Activated T-cell treated with anti-CD3 and anti-CD28 coated beads, Interleukin-2, amount 50 U/mL, for 24 hours (primary cell): ENCODE data around the gene NELL1.

Experiments
- DNase-seq: peaks from one replicate; pipeline ENCODE4 v3.0.0-alpha.2; 2020
- H3K27ac Mint-ChIP-seq: 2 replicates; pipeline ENCODE4 v1.8.0; 2020; ENCODE audit warnings: mild to moderate bottlenecking, mixed read lengths
- H3K27me3 Mint-ChIP-seq: 2 replicates; pipeline ENCODE4 v1.8.0; 2020; ENCODE audit warnings: mixed read lengths
- H3K36me3 Mint-ChIP-seq: 2 replicates; pipeline ENCODE4 v1.8.0; 2020; ENCODE audit warnings: low read depth, mixed read lengths
- H3K4me1 Mint-ChIP-seq: 2 replicates; pipeline ENCODE4 v1.8.0; 2020; ENCODE audit warnings: low read depth, mixed read lengths
- H3K4me3 Mint-ChIP-seq: 2 replicates; pipeline ENCODE4 v1.8.0; 2020; ENCODE audit warnings: mild to moderate bottlenecking, moderate library complexity, mixed read lengths
- H3K9me3 Mint-ChIP-seq: 2 replicates; pipeline ENCODE4 v1.8.0; 2020; ENCODE audit warnings: mixed read lengths

The NELL1 gene

DNA sequence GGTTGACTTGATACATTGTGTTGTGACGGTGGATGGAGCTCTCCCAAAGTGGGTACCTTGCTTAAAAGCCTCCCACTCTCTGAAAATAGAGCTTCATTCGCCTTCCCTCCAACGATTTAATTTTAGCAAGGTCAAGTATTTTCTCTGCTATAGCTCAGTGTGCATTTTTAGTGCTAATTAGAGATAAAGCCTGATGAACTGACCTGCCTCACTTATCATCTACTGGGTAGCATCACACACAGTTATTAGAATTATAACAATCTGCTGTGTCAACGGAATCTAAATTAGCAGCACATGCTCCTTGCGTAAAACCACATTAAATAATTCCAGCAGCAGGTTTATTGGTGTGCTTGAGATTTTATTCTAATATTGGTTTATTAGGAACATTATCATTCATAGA lies 701.7 kb downstream of the NELL1 start:
- no peaks in the 10 kb centered on the region for H3K27me3 Mint-ChIP-seq

GRCh38 chr11:21372672-21373071 lies 703.3 kb downstream of the NELL1 start:
- no peak for DNase-seq
- no peak overlapping the region for H3K4me3 Mint-ChIP-seq
- no peak overlapping the region for H3K27ac Mint-ChIP-seq
- H3K9me3 Mint-ChIP-seq: peaks cover 14% of the 10 kb centered on the region
- H3K36me3 Mint-ChIP-seq: no peaks in the 10 kb centered on the region
- no peaks in the 10 kb centered on the region for H3K27me3 Mint-ChIP-seq
- H3K4me1 Mint-ChIP-seq: no peaks in the 10 kb centered on the region

More for the DNA sequence above, 701.7 kb downstream of the NELL1 start:
- H3K27ac Mint-ChIP-seq: no peak overlapping the region
- H3K9me3 Mint-ChIP-seq: peaks cover 10% of the 10 kb centered on the region
- DNase-seq: no peak
- no peaks in the 10 kb centered on the region for H3K36me3 Mint-ChIP-seq
- H3K4me1 Mint-ChIP-seq: no peaks in the 10 kb centered on the region
- H3K4me3 Mint-ChIP-seq: no peak overlapping the region

- H3K9me3 Mint-ChIP-seq: peaks cover 14% of the 10 kb centered on the region
- H3K27me3 Mint-ChIP-seq: no peaks in the 10 kb centered on the region
- H3K4me1 Mint-ChIP-seq: no peaks in the 10 kb centered on the region
- no peaks in the 10 kb centered on the region for H3K36me3 Mint-ChIP-seq
- DNase-seq: no peak
- no peak overlapping the region for H3K4me3 Mint-ChIP-seq
- no peak overlapping the region for H3K27ac Mint-ChIP-seq
Measured at GRCh38 chr11:21374376-21374775, 705.0 kb downstream of the NELL1 start.

- Mint-ChIP-seq H3K4me1 (no peaks in the 10 kb centered on the region), H3K36me3 (no peaks in the 10 kb centered on the region), H3K27ac (no peak overlapping the region), H3K4me3 (no peak overlapping the region), H3K27me3 (no peaks in the 10 kb centered on the region), H3K9me3 (peaks cover 17% of the 10 kb centered on the region)
- no peak for DNase-seq
Measured at GRCh38 chr11:21385669-21386440, 716.5 kb downstream of the NELL1 start.

- no peak overlapping the region for H3K4me3 Mint-ChIP-seq
- no peaks in the 10 kb centered on the region for H3K4me1 Mint-ChIP-seq
- no peak overlapping the region for H3K27ac Mint-ChIP-seq
- H3K36me3 Mint-ChIP-seq: no peaks in the 10 kb centered on the region
- DNase-seq: no peak
- peaks cover 13% of the 10 kb centered on the region for H3K9me3 Mint-ChIP-seq
- no peaks in the 10 kb centered on the region for H3K27me3 Mint-ChIP-seq
Measured at GRCh38 chr11:21390430-21390829, 721.0 kb downstream of the NELL1 start.

- H3K4me1 Mint-ChIP-seq: no peaks in the 10 kb centered on the region
- H3K4me3 Mint-ChIP-seq: no peak overlapping the region
- no peak overlapping the region for H3K27ac Mint-ChIP-seq
- H3K9me3 Mint-ChIP-seq: peaks cover 9% of the 10 kb centered on the region
- no peaks in the 10 kb centered on the region for H3K36me3 Mint-ChIP-seq
- no peak for DNase-seq
- H3K27me3 Mint-ChIP-seq: no peaks in the 10 kb centered on the region
Measured at GRCh38 chr11:21396342-21397008, 727.1 kb downstream of the NELL1 start.

- no peak overlapping the region for H3K4me3 Mint-ChIP-seq
- H3K27me3 Mint-ChIP-seq: no peaks in the 10 kb centered on the region
- no peak overlapping the region for H3K27ac Mint-ChIP-seq
- peaks cover 13% of the 10 kb centered on the region for H3K9me3 Mint-ChIP-seq
- H3K4me1 Mint-ChIP-seq: no peaks in the 10 kb centered on the region
- DNase-seq: no peak
- H3K36me3 Mint-ChIP-seq: no peaks in the 10 kb centered on the region
Measured at GRCh38 chr11:21398195-21398594, 728.8 kb downstream of the NELL1 start.

GRCh38 chr11:21401496-21401895 lies 732.1 kb downstream of the NELL1 start:
- no peak for DNase-seq
- H3K36me3 Mint-ChIP-seq: no peaks in the 10 kb centered on the region
- no peaks in the 10 kb centered on the region for H3K27me3 Mint-ChIP-seq
- H3K4me1 Mint-ChIP-seq: no peaks in the 10 kb centered on the region
- peaks cover 13% of the 10 kb centered on the region for H3K9me3 Mint-ChIP-seq
- no peak overlapping the region for H3K27ac Mint-ChIP-seq
- no peak overlapping the region for H3K4me3 Mint-ChIP-seq

DNA sequence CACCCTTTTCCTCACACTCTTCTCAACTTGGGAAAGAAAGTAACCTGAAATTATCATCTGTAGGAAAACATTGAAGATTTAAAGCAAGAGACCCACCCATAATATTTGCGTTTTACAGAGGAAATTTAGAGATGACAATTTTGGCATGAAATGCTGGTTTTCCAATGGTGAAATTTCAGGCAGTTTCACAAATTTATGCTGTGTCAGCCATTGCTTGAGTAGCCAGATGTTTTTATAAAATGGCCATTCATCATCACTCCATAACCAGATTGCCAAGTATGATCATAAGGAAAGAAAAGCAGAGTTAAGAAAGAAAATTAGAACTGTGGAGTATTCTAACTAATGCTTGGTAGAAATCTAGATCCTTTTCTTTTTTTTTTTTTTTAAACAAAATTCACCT lies 732.9 kb downstream of the NELL1 start:
- H3K9me3 Mint-ChIP-seq: peaks cover 13% of the 10 kb centered on the region
- no peaks in the 10 kb centered on the region for H3K36me3 Mint-ChIP-seq
- no peak overlapping the region for H3K27ac Mint-ChIP-seq
- no peaks in the 10 kb centered on the region for H3K27me3 Mint-ChIP-seq
- no peak for DNase-seq
- H3K4me1 Mint-ChIP-seq: no peaks in the 10 kb centered on the region
- no peak overlapping the region for H3K4me3 Mint-ChIP-seq

DNA sequence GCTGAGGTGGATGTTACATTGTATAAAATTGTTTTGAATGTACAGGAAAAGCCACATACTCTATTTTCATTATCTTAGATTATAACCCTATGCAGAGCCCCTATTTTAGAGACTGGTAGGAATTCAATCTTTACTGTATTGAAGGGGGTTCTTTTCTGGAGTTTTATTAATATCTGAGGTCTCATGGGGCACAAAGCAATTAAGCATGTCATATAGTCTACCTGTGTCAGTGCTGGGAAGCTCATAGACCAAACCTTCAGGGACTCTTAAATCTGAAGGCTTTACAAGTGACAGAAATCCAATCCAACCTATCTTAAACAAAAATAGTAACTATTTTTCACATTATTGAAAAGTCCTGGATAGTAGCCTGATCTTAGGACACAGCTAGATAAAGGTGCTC lies 733.7 kb downstream of the NELL1 start:
- no peak overlapping the region for H3K27ac Mint-ChIP-seq
- no peaks in the 10 kb centered on the region for H3K36me3 Mint-ChIP-seq
- H3K27me3 Mint-ChIP-seq: no peaks in the 10 kb centered on the region
- H3K9me3 Mint-ChIP-seq: peaks cover 13% of the 10 kb centered on the region
- no peak overlapping the region for H3K4me3 Mint-ChIP-seq
- no peak for DNase-seq
- H3K4me1 Mint-ChIP-seq: no peaks in the 10 kb centered on the region

- DNase-seq: no peak
- Mint-ChIP-seq H3K27ac (no peak overlapping the region), H3K36me3 (no peaks in the 10 kb centered on the region), H3K27me3 (no peaks in the 10 kb centered on the region), H3K9me3 (peaks cover 13% of the 10 kb centered on the region), H3K4me1 (no peaks in the 10 kb centered on the region), H3K4me3 (no peak overlapping the region)
Measured at GRCh38 chr11:21405422-21405821, 736.0 kb downstream of the NELL1 start.

GRCh38 chr11:21410513-21410912 lies 741.1 kb downstream of the NELL1 start:
- Mint-ChIP-seq H3K27me3 (no peaks in the 10 kb centered on the region), H3K9me3 (peaks cover 11% of the 10 kb centered on the region), H3K27ac (no peak overlapping the region), H3K4me1 (no peaks in the 10 kb centered on the region), H3K36me3 (no peaks in the 10 kb centered on the region), H3K4me3 (no peak overlapping the region)
- no peak for DNase-seq

- no peaks in the 10 kb centered on the region for H3K4me1 Mint-ChIP-seq
- DNase-seq: no peak
- H3K4me3 Mint-ChIP-seq: no peak overlapping the region
- no peak overlapping the region for H3K27ac Mint-ChIP-seq
- no peaks in the 10 kb centered on the region for H3K27me3 Mint-ChIP-seq
- H3K36me3 Mint-ChIP-seq: no peaks in the 10 kb centered on the region
- peaks cover 11% of the 10 kb centered on the region for H3K9me3 Mint-ChIP-seq
Measured at GRCh38 chr11:21411104-21411503, 741.7 kb downstream of the NELL1 start.

DNA sequence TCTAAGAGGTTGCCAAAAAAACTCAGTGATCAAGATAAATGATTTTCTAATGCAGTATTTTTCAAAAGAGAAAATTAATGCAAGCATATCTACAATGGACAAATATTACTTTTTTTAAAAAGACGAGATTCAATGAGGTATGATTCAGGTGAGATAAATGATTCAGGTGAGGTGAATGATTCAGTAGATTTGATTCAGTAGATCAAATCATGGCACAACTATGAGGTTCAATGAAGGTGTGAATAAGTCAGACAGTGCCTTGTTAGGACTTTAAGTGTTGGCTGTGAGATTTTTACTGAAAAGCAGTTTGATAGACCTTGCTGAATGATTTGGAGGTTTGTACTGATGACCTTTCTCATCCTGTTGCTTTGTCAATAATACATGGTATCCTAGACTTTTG lies 742.2 kb downstream of the NELL1 start:
- Mint-ChIP-seq H3K4me3 (no peak overlapping the region), H3K4me1 (no peaks in the 10 kb centered on the region), H3K27ac (no peak overlapping the region), H3K36me3 (no peaks in the 10 kb centered on the region), H3K9me3 (peaks cover 11% of the 10 kb centered on the region), H3K27me3 (no peaks in the 10 kb centered on the region)
- DNase-seq: no peak

DNA sequence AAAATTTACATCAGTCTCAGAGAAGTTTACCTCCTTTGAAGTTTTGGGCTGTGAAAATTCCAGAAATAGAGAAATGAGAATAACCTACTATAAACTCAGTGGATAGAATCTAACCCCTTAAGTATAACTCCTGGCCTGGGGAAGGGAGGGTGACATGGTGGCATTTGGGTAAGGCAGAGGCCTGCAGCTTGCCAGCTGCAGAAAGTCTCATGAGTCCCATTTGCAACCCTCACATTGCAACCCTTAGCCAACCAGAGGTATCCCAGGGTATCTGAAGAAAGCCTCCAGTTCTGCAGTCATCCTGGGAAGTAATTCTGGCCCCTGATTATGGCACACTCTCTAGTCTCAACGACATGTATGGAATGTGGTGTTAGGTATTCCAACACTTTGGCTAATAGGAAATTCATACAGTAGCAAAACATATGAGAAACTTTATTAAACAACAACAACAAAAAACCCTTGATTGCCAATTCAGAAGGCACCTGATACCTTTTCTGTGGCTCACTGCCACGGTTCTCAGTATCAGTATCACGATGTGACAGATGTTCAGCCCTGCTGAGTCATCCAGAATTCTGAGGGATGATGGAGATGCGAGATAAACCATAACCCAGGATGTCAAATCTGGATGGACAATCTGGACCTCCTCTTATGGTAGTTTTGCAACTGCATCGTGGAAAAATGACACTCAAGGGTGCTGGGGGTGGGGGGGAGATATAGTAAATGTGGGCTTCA lies 743.4 kb downstream of the NELL1 start:
- Mint-ChIP-seq H3K27me3 (no peaks in the 10 kb centered on the region), H3K9me3 (peaks cover 11% of the 10 kb centered on the region), H3K4me1 (no peaks in the 10 kb centered on the region), H3K36me3 (no peaks in the 10 kb centered on the region), H3K27ac (no peak overlapping the region), H3K4me3 (no peak overlapping the region)
- DNase-seq: no peak
